Measurements from ENCODE around the gene SH3BGRL3. TPM values are rescaled to one million over a fixed set of nuclear protein-coding genes. Genes with fewer than 3 reads are reported as not detected.

Gene SH3BGRL3
- total RNA-seq, 1 experiment from 2014 or later = 193 TPM

- Histone ChIP-seq H3K4me1 (ENCODE audit: control insufficient read depth, insufficient read depth, low read length) (peaks cover 51% of the 10 kb centered on the region), H3K27me3 (ENCODE audit: control insufficient read depth, insufficient read depth, low read length) (no peaks in the 10 kb centered on the region), H3K36me3 (ENCODE audit: control insufficient read depth, insufficient read depth, low read length) (peaks cover 10% of the 10 kb centered on the region), H3K27ac (ENCODE audit: low read length) (peak overlapping the region; percentile 96), H3K4me3 (ENCODE audit: low read depth in 2 of 2, low read length in 2 of 2) (no peak overlapping the region), H3K9me3 (ENCODE audit: control insufficient read depth, insufficient read depth, low read depth, low read length) (no peaks in the 10 kb centered on the region)
- BruUV-seq (replicated peaks) = no TSS peak
- ATAC-seq (0 out of 2 replicates have a peak, but pooled peaks have one; percentile 10), DNase-seq (ENCODE audit: low read depth, low spot score) (no peak)
- POLR2A ChIA-PET = no interaction called here
- TF ChIP-seq POLR2AphosphoS5 (IDR thresholded peaks at IDR 0.05; ENCODE audit: low read depth, low read length) (no peak), TCF7L2 (IDR thresholded peaks at IDR 0.05; ENCODE audit: low read depth, low read length) (no peak), REST (IDR thresholded peaks at IDR 0.05; ENCODE audit: insufficient read depth in 1 of 2, low read depth in 2 of 2, low read length in 1 of 2) (no peak), SIN3A (IDR thresholded peaks at IDR 0.05; ENCODE audit: borderline replicate concordance, insufficient read depth, low read depth, low read length) (no peak)
- TF ChIP-seq, protein P1, sequence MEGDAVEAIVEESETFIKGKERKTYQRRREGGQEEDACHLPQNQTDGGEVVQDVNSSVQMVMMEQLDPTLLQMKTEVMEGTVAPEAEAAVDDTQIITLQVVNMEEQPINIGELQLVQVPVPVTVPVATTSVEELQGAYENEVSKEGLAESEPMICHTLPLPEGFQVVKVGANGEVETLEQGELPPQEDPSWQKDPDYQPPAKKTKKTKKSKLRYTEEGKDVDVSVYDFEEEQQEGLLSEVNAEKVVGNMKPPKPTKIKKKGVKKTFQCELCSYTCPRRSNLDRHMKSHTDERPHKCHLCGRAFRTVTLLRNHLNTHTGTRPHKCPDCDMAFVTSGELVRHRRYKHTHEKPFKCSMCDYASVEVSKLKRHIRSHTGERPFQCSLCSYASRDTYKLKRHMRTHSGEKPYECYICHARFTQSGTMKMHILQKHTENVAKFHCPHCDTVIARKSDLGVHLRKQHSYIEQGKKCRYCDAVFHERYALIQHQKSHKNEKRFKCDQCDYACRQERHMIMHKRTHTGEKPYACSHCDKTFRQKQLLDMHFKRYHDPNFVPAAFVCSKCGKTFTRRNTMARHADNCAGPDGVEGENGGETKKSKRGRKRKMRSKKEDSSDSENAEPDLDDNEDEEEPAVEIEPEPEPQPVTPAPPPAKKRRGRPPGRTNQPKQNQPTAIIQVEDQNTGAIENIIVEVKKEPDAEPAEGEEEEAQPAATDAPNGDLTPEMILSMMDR (IDR thresholded peaks at IDR 0.05) = no peak
- intact Hi-C loops (cut with micrococcal nuclease; ENCODE audit: unreplicated experiment) (no loop called here), in situ Hi-C loops (cut with HindIII; ENCODE audit: low pct_unique_long_range_greater_than_20kb, low sequenced_read_pairs) (no loop called here)
- CTCF ChIA-PET = no interaction called here
These were observed 1.6 kb upstream of the SH3BGRL3 start for GRCh38 chr1:26278303-26278702.

- ATAC-seq (no peak), DNase-seq (ENCODE audit: low read depth, low spot score) (no peak)
- Histone ChIP-seq H3K36me3 (ENCODE audit: control insufficient read depth, insufficient read depth, low read length) (peaks cover 10% of the 10 kb centered on the region), H3K27me3 (ENCODE audit: control insufficient read depth, insufficient read depth, low read length) (no peaks in the 10 kb centered on the region), H3K27ac (ENCODE audit: low read length) (peak overlapping the region; percentile 96), H3K4me3 (ENCODE audit: low read depth in 2 of 2, low read length in 2 of 2) (peak overlapping the region; percentile 78), H3K9me3 (ENCODE audit: control insufficient read depth, insufficient read depth, low read depth, low read length) (no peaks in the 10 kb centered on the region), H3K4me1 (ENCODE audit: control insufficient read depth, insufficient read depth, low read length) (peaks cover 51% of the 10 kb centered on the region)
- TF ChIP-seq REST (IDR thresholded peaks at IDR 0.05; ENCODE audit: insufficient read depth in 1 of 2, low read depth in 2 of 2, low read length in 1 of 2) = no peak
- no peak for TF ChIP-seq SIN3A (IDR thresholded peaks at IDR 0.05; ENCODE audit: borderline replicate concordance, insufficient read depth, low read depth, low read length)
- in situ Hi-C loops (cut with HindIII; ENCODE audit: low pct_unique_long_range_greater_than_20kb, low sequenced_read_pairs) = no loop called here
- intact Hi-C loops (cut with micrococcal nuclease; ENCODE audit: unreplicated experiment) = no loop called here
- CTCF ChIA-PET = interaction anchor here (0.6 kb wide), 1 partner anchor 44 kb away, joined by 3 read pairs; no protein-coding TSS in a partner anchor
- POLR2A ChIA-PET = interaction anchor here (0.6 kb wide), 1 partner anchor 1391 kb away, joined by 3 read pairs; no protein-coding TSS in a partner anchor
- TSS peak; percentile 28 for BruUV-seq (replicated peaks)
These were observed 996 bp upstream of the SH3BGRL3 start for GRCh38 chr1:26278724-26279455.
